HepG2 (cell line): Measurements from ENCODE around the gene EVA1A. TPM values are rescaled to one million over a fixed set of nuclear protein-coding genes. Genes with fewer than 3 reads are reported as not detected.

Experiments used
- ATAC-seq: fragments of 200-7000 bp; cut with Tn5 transposase; 3 replicates; pipeline ENCODE4 v1.9.1; 2020; ENCODE audit warnings: mild to moderate bottlenecking, moderate library complexity
- BruUV-seq: library from RNA; stranded (reverse); fragments of 400-500 nt; replicated peaks from 2 replicates; lab custom pipeline; 2021; lab: Mats Ljungman, UMichigan
- CTCF ChIA-PET: fragments of 300-600 bp; formaldehyde crosslinking; extraction: SDS; loops from one replicate; lab custom pipeline; 2021; ENCODE audit warnings: low total read pairs, inconsistent platforms, low intra/inter-chr PET ratio; lab: Yijun Ruan, JAX
- POLR2A ChIA-PET: fragments of 350-600 bp; sonication (Branson Sonifier 250); formaldehyde crosslinking; loops from one replicate; lab custom pipeline; 2020; ENCODE audit warnings: antibody characterized with exemption, inconsistent platforms; lab: Yijun Ruan, JAX
- DNase-seq: peaks from one replicate; pipeline ENCODE4 v3.0.0-alpha.2; 2015; ENCODE audit warnings: low spot score
- FAIRE-seq: peaks from 3 replicates; lab custom pipeline; 2011; peaks lifted over from hg19 to GRCh38; lab: Jason Lieb, UNC
- H2AFZ ChIP-seq: one replicate; pipeline ENCODE4 v1.6.1; 2011; ENCODE audit warnings: low read length, inconsistent platforms
- H3K27ac ChIP-seq: fragments of 300-600 bp; 3 replicates; pipeline ENCODE4 v1.8.0; 2011; ENCODE audit warnings: mixed run types, mild to moderate bottlenecking, mixed read lengths, low read length, inconsistent platforms; ENCODE audit not compliant: insufficient read depth; ENCODE audit errors: extremely low read length
- H3K27me3 ChIP-seq, 2 experiments: fragments of 200-600 bp in 1 of 2; 2 replicates in 1 of 2; 3 replicates in 1 of 2; pipeline versions ENCODE4 v1.6.0 to v1.8.0; 2011; ENCODE audit warnings: low read length in 2 of 2, mild to moderate bottlenecking in 2 of 2, moderate library complexity in 2 of 2, inconsistent platforms in 1 of 2; ENCODE audit not compliant: insufficient read depth in 2 of 2, control insufficient read depth in 1 of 2
- H3K36me3 ChIP-seq, 2 experiments: fragments of 200-600 bp in 1 of 2; replicated peaks in 1 of 2; 2 replicates in 1 of 2; 3 replicates in 1 of 2; pipeline versions ENCODE4 v1.5.1 to v1.8.0; 2011; ENCODE audit warnings: low read length in 2 of 2, inconsistent platforms in 1 of 2; ENCODE audit not compliant: insufficient read depth in 2 of 2, control insufficient read depth in 1 of 2
- H3K4me1 ChIP-seq: 2 replicates; pipeline ENCODE4 v1.5.1; 2012; ENCODE audit warnings: low read length, inconsistent platforms; ENCODE audit not compliant: insufficient read depth
- H3K4me2 ChIP-seq: 2 replicates; pipeline ENCODE4 v1.6.0; 2011; ENCODE audit warnings: low read depth, low read length, inconsistent platforms
- H3K4me3 ChIP-seq, 3 experiments: fragments of 200-600 bp in 1 of 3; sonication (generic), shearing (Covaris generic) in 1 of 3; replicated peaks in 1 of 3; 2 replicates each; pipeline ENCODE4 v1.5.1; 2011 to 2016; ENCODE audit warnings: low read length in 3 of 3, inconsistent platforms in 2 of 3, low read depth in 2 of 3, mild to moderate bottlenecking in 2 of 3, control low read depth in 1 of 3, mixed read lengths in 1 of 3; ENCODE audit not compliant: insufficient read depth in 1 of 3
- H3K79me2 ChIP-seq: one replicate; pipeline ENCODE4 v1.6.1; 2011; ENCODE audit warnings: low read length, inconsistent platforms; ENCODE audit not compliant: insufficient read depth
- H3K9ac ChIP-seq: 2 replicates; pipeline ENCODE4 v1.6.0; 2011; ENCODE audit warnings: mild to moderate bottlenecking, low read depth, low read length, inconsistent platforms; ENCODE audit not compliant: insufficient read depth
- H3K9me3 ChIP-seq: 2 replicates; pipeline ENCODE4 v1.5.1; 2012; ENCODE audit warnings: mild to moderate bottlenecking, low read length
- H4K20me1 ChIP-seq: 2 replicates; pipeline ENCODE4 v1.6.0; 2011; ENCODE audit warnings: inconsistent platforms, mild to moderate bottlenecking, low read length, moderate library complexity; ENCODE audit not compliant: insufficient read depth
- MIXL1 ChIP-seq: IDR thresholded peaks from 2 replicates; pipeline ENCODE4 v1.6.1; 2016
- NR2F2 ChIP-seq: IDR thresholded peaks from 2 replicates; pipeline ENCODE4 v1.6.1; 2012; ENCODE audit warnings: low read depth, inconsistent platforms, borderline replicate concordance
- RBFOX2 ChIP-seq: fragments of 200-400 bp; formaldehyde crosslinking; IDR thresholded peaks from 2 replicates; pipeline ENCODE4 v1.6.1; 2017; ENCODE audit warnings: low read depth, mild to moderate bottlenecking, low read length
- RBM22 ChIP-seq: fragments of 200-400 bp; formaldehyde crosslinking; optimal IDR thresholded peaks from 2 replicates; pipeline ENCODE3; 2017; ENCODE audit warnings: mild to moderate bottlenecking, low read length, moderate library complexity
- THAP8 ChIP-seq: sonication (generic); formaldehyde crosslinking; IDR thresholded peaks from 2 replicates; pipeline ENCODE4 v1.5.1; 2020; ENCODE audit warnings: missing genetic modification reagents, mild to moderate bottlenecking, borderline replicate concordance
- ZFP1 ChIP-seq: IDR thresholded peaks from 2 replicates; pipeline ENCODE4 v1.6.1; 2016
- ZFP36L2 ChIP-seq: sonication (generic); formaldehyde crosslinking; IDR thresholded peaks from 2 replicates; pipeline ENCODE4 v1.4.0; 2020; ENCODE audit warnings: missing genetic modification reagents
- ZNF12 ChIP-seq: sonication (generic); formaldehyde crosslinking; IDR thresholded peaks from 2 replicates; pipeline ENCODE4 v1.5.0; 2020; ENCODE audit warnings: missing genetic modification reagents
- ZNF33A ChIP-seq: sonication (generic); formaldehyde crosslinking; IDR thresholded peaks from 2 replicates; pipeline ENCODE4 v1.5.1; 2020; ENCODE audit warnings: missing genetic modification reagents, mild to moderate bottlenecking, moderate library complexity, borderline replicate concordance
- ZNF431 ChIP-seq: sonication (generic); formaldehyde crosslinking; IDR thresholded peaks from 2 replicates; pipeline ENCODE4 v1.9.0; 2022; ENCODE audit warnings: missing genetic modification reagents, low read depth, mild to moderate bottlenecking, borderline replicate concordance
- ZNF572 ChIP-seq: sonication (generic); formaldehyde crosslinking; IDR thresholded peaks from 2 replicates; pipeline ENCODE4 v1.5.1; 2020; ENCODE audit warnings: mild to moderate bottlenecking, missing genetic modification reagents
- ZNF792 ChIP-seq: IDR thresholded peaks from 2 replicates; pipeline ENCODE4 v1.6.1; 2016
- ZNF878 ChIP-seq: sonication (generic); formaldehyde crosslinking; IDR thresholded peaks from 2 replicates; pipeline ENCODE4 v1.8.1; 2023; ENCODE audit warnings: mild to moderate bottlenecking, missing genetic modification reagents, moderate library complexity
- WGBS: methylation state at CpG from one replicate; pipeline ENCODE4 v1.1.6; 2017; ENCODE audit warnings: low lambda C conversion rate; 5-methylcytosine and 5-hydroxymethylcytosine counted together
- in situ Hi-C: cut with HindIII; loops from 2 replicates; pipeline ENCODE4 v1.10.0; 2017; ENCODE audit warnings: low pct_unique_long_range_greater_than_20kb; ENCODE audit not compliant: extremely low pct_ligation_motif_present
- intact Hi-C: fragments of 100-400 bp; cut with micrococcal nuclease; formaldehyde crosslinking; loops from one replicate; pipeline ENCODE4 v1.10.0; 2022; ENCODE audit not compliant: unreplicated experiment
- polyA plus RNA-seq, 8 experiments: library from polyadenylated mRNA; depleted of rRNA in 3 of 8; stranded (reverse) in 7 of 8; unstranded in 1 of 8; fragments of >200 nt; fragmentation: Illumina TruSeq in 4 of 8; extraction: Trizol in 4 of 8; gene quantifications; 2 replicates each; pipeline versions ENCODE4 v1.2.1 to v1.2.3, GENCODE V29; 2011 to 2016; ENCODE audit warnings: low read depth in 4 of 8, missing spikeins in 1 of 8, mixed read lengths in 1 of 8; ENCODE audit not compliant: insufficient read depth in 1 of 8
- total RNA-seq, 5 experiments: library from RNA; depleted of rRNA; stranded (reverse); fragments of >200 nt; fragmentation: Illumina TruSeq; extraction: Trizol; gene quantifications; 2 replicates each; pipeline ENCODE4 v1.2.3, GENCODE V29; 2016; ENCODE audit warnings: low read depth in 1 of 5
- TF ChIP-seq, protein P1 (sequence below): sonication (generic); formaldehyde crosslinking; IDR thresholded peaks from 2 replicates; pipeline ENCODE4 v1.8.1; 2023; ENCODE audit warnings: missing genetic modification reagents, inconsistent platforms, borderline replicate concordance

The EVA1A gene
- total and polyA plus RNA-seq, 2 of the 13 experiments (the other 11 are each of a cell fraction or from before 2014, with no cell fraction given): 57.5 to 57.8 TPM

DNA sequence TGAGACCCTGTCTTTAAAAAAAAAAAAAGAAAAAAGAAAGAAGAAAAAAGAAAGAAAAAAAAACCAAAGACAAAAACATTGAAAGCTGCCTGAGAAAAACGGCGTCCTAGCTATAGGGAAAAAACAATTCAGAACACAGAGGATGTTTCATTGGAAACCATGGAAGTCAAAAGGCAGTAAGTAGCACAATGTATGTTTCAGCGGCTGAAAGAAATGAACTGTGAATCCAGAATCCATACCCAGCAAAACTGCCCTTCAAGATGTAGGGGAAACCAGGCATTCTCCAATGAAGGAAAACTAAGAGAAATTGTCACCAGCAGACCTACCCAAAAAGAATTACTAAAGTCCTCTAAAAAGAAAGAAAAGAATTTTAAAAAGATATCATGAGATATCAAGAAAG, 27.6 kb downstream of the EVA1A start:
- no peaks in the 10 kb centered on the region for H3K27me3 ChIP-seq
- 94% methylated on average over 3 of the region's 3 CpGs for WGBS
- peaks cover 4 to 29% of the 10 kb centered on the region in 2 experiments for H3K36me3 ChIP-seq
- no peak overlapping the region for H3K4me2 ChIP-seq
- no peak for ATAC-seq
- H3K9me3 ChIP-seq: peaks cover 7% of the 10 kb centered on the region; the same call in 1 of the 2 replicates
- intact Hi-C loops: no loop called here
- peaks cover 6% of the 10 kb centered on the region; the same call in 1 of the 2 replicates for H4K20me1 ChIP-seq
- H3K79me2 ChIP-seq: peaks cover 95% of the 10 kb centered on the region
- H2AFZ ChIP-seq: no peak overlapping the region
- CTCF ChIA-PET: no interaction called here
- no peak for DNase-seq
- in situ Hi-C loops: no loop called here
- H3K27ac ChIP-seq: peak overlapping the region; percentile 24
- no peak overlapping the region for H3K4me3 ChIP-seq
- peaks cover 84% of the 10 kb centered on the region for H3K4me1 ChIP-seq
- no peak for TF ChIP-seq MIXL1
- TF ChIP-seq ZNF792: no peak
- TF ChIP-seq ZFP1: peak; percentile 74; the same call in 1 of the 2 replicates
- TF ChIP-seq ZNF431 (CRISPR knock-in tag): no peak
- no peak for TF ChIP-seq THAP8 (CRISPR knock-in tag)
- TF ChIP-seq ZNF12 (CRISPR knock-in tag): 0 out of 2 replicates have a peak, but pooled peaks have one; percentile 55
- TF ChIP-seq RBM22: peak; percentile 89
- no peak overlapping the region for H3K9ac ChIP-seq
- no peak for FAIRE-seq
- BruUV-seq: no TSS peak
- POLR2A ChIA-PET: interaction anchor here (1.2 to 3.4 kb wide), 3 partner anchors 10 to 29 kb away, joined by 3 to 24 read pairs (median 3); no protein-coding TSS in a partner anchor

GRCh38 chr2:75532488-75532887, 28.3 kb downstream of the EVA1A start:
- peaks cover 2 to 22% of the 10 kb centered on the region in 2 experiments for H3K36me3 ChIP-seq
- DNase-seq (no peak), ATAC-seq (no peak), FAIRE-seq (no peak)
- peaks cover 5% of the 10 kb centered on the region; the same call in 1 of the 2 replicates for H4K20me1 ChIP-seq
- TF ChIP-seq NR2F2 (no peak), ZNF33A (CRISPR knock-in tag) (no peak), ZFP36L2 (no peak), RBFOX2 (0 out of 2 replicates have a peak, but pooled peaks have one; percentile 41), ZNF878 (0 out of 2 replicates have a peak, but pooled peaks have one; percentile 35), ZNF572 (CRISPR knock-in tag) (no peak)
- TF ChIP-seq, protein P1, sequence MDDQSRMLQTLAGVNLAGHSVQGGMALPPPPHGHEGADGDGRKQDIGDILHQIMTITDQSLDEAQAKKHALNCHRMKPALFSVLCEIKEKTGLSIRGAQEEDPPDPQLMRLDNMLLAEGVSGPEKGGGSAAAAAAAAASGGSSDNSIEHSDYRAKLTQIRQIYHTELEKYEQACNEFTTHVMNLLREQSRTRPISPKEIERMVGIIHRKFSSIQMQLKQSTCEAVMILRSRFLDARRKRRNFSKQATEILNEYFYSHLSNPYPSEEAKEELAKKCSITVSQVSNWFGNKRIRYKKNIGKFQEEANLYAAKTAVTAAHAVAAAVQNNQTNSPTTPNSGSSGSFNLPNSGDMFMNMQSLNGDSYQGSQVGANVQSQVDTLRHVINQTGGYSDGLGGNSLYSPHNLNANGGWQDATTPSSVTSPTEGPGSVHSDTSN (CRISPR knock-in tag): no peak
- peaks cover 95% of the 10 kb centered on the region for H3K79me2 ChIP-seq
- CTCF ChIA-PET: no interaction called here
- H2AFZ ChIP-seq: no peak overlapping the region
- intact Hi-C loops (no loop called here), in situ Hi-C loops (no loop called here)
- no TSS peak for BruUV-seq
- POLR2A ChIA-PET: interaction anchor here (1.2 to 3.4 kb wide), 3 partner anchors 9 to 30 kb away, joined by 3 to 24 read pairs (median 3); no protein-coding TSS in a partner anchor
- no peak overlapping the region for H3K4me3 ChIP-seq
- 96% methylated on average over 1 of the region's 1 CpG for WGBS
- H3K4me2 ChIP-seq: no peak overlapping the region
- no peak overlapping the region for H3K27ac ChIP-seq
- H3K9ac ChIP-seq: no peak overlapping the region
- no peaks in the 10 kb centered on the region for H3K27me3 ChIP-seq
- peaks cover 84% of the 10 kb centered on the region for H3K4me1 ChIP-seq
- H3K9me3 ChIP-seq: peaks cover 2% of the 10 kb centered on the region; the same call in 1 of the 2 replicates
